H9 (cell line): Measurements from ENCODE around the gene C11orf24. TPM values are rescaled to one million over a fixed set of nuclear protein-coding genes. Genes with fewer than 3 reads are reported as not detected.

Source experiments
- DNase-seq: peaks from one replicate; pipeline ENCODE4 v3.0.0-alpha.2; 2017
- H2AFZ ChIP-seq: one replicate; pipeline ENCODE4 v1.6.1; 2013; ENCODE audit warnings: mild to moderate bottlenecking, low read length, control low read depth, moderate library complexity
- H2AK5ac ChIP-seq: 2 replicates; pipeline ENCODE4 v1.6.1; 2013; ENCODE audit warnings: low read length, control low read depth, mixed read lengths; ENCODE audit not compliant: insufficient read length
- H2BK120ac ChIP-seq: one replicate; pipeline ENCODE4 v1.6.1; 2013; ENCODE audit warnings: low read depth, mild to moderate bottlenecking, low read length, control low read depth, inconsistent platforms; ENCODE audit not compliant: poor library complexity, severe bottlenecking
- H2BK12ac ChIP-seq: 2 replicates; pipeline ENCODE4 v1.6.1; 2013; ENCODE audit warnings: low read length, control low read depth, mixed read lengths, low read depth; ENCODE audit not compliant: insufficient read length
- H2BK15ac ChIP-seq: 2 replicates; pipeline ENCODE4 v1.6.1; 2013; ENCODE audit warnings: low read depth, low read length, control low read depth
- H2BK20ac ChIP-seq: one replicate; pipeline ENCODE4 v1.6.1; 2013; ENCODE audit warnings: low read depth, mild to moderate bottlenecking, low read length, control low read depth, inconsistent platforms; ENCODE audit not compliant: poor library complexity, severe bottlenecking
- H2BK5ac ChIP-seq: 2 replicates; pipeline ENCODE4 v1.6.1; 2013; ENCODE audit warnings: low read length, control low read depth, mixed read lengths; ENCODE audit not compliant: insufficient read length
- H3K14ac ChIP-seq: 2 replicates; pipeline ENCODE4 v1.6.1; 2013; ENCODE audit warnings: low read length, control low read depth; ENCODE audit not compliant: insufficient read depth
- H3K18ac ChIP-seq: 2 replicates; pipeline ENCODE4 v1.6.1; 2013; ENCODE audit warnings: low read depth, mild to moderate bottlenecking, mixed read lengths, low read length, control low read depth; ENCODE audit not compliant: insufficient read length
- H3K23ac ChIP-seq: 2 replicates; pipeline ENCODE4 v1.6.1; 2013; ENCODE audit warnings: low read length, control low read depth, mixed read lengths, low read depth; ENCODE audit not compliant: insufficient read length
- H3K23me2 ChIP-seq: 2 replicates; pipeline ENCODE4 v1.6.1; 2013; ENCODE audit warnings: low read depth, mild to moderate bottlenecking, mixed read lengths, low read length, control low read depth; ENCODE audit not compliant: insufficient read length, poor library complexity, severe bottlenecking
- H3K27ac ChIP-seq: 2 replicates; pipeline ENCODE4 v1.5.1; 2013; ENCODE audit warnings: low read length, control low read depth, mixed read lengths, low read depth; ENCODE audit not compliant: insufficient read length
- H3K27me3 ChIP-seq: 2 replicates; pipeline ENCODE4 v1.6.1; 2013; ENCODE audit warnings: low read length, control low read depth, inconsistent platforms; ENCODE audit not compliant: insufficient read depth
- H3K4ac ChIP-seq: 2 replicates; pipeline ENCODE4 v1.6.1; 2013; ENCODE audit warnings: low read depth, mild to moderate bottlenecking, control low read depth, inconsistent platforms, low read length, moderate library complexity
- H3K4me1 ChIP-seq: 2 replicates; pipeline ENCODE4 v1.6.1; 2013; ENCODE audit warnings: low read length, control low read depth, inconsistent platforms; ENCODE audit not compliant: insufficient read depth
- H3K4me2 ChIP-seq: 2 replicates; pipeline ENCODE4 v1.6.1; 2013; ENCODE audit warnings: low read length, control low read depth, mixed read lengths; ENCODE audit not compliant: insufficient read length, insufficient read depth
- H3K56ac ChIP-seq: 2 replicates; pipeline ENCODE4 v1.6.1; 2013; ENCODE audit warnings: low read depth, mild to moderate bottlenecking, mixed read lengths, low read length, control low read depth; ENCODE audit not compliant: insufficient read length
- H3K79me1 ChIP-seq: 2 replicates; pipeline ENCODE4 v1.6.1; 2013; ENCODE audit warnings: low read depth, mild to moderate bottlenecking, moderate library complexity, low read length, control low read depth, inconsistent platforms; ENCODE audit not compliant: insufficient read depth, poor library complexity, severe bottlenecking
- H3K79me2 ChIP-seq: 2 replicates; pipeline ENCODE4 v1.6.1; 2013; ENCODE audit warnings: low read length, control low read depth, inconsistent platforms; ENCODE audit not compliant: insufficient read depth
- H3K9ac ChIP-seq: 2 replicates; pipeline ENCODE4 v1.6.1; 2013; ENCODE audit warnings: low read length, control low read depth, mixed read lengths; ENCODE audit not compliant: insufficient read length; ENCODE audit errors: extremely low read depth
- H3K9me3 ChIP-seq: one replicate; pipeline ENCODE4 v1.6.1; 2013; ENCODE audit warnings: low read depth, low read length, inconsistent platforms; ENCODE audit not compliant: control insufficient read depth
- H3T11ph ChIP-seq: one replicate; pipeline ENCODE4 v1.6.1; 2013; ENCODE audit warnings: mild to moderate bottlenecking, low read length, control low read depth, inconsistent platforms
- H4K20me1 ChIP-seq: one replicate; pipeline ENCODE4 v1.6.1; 2013; ENCODE audit not compliant: control insufficient read depth, insufficient read length, insufficient read depth
- H4K5ac ChIP-seq: 2 replicates; pipeline ENCODE4 v1.6.1; 2013; ENCODE audit warnings: low read depth, mild to moderate bottlenecking, mixed read lengths, low read length, control low read depth; ENCODE audit not compliant: insufficient read length
- H4K8ac ChIP-seq: replicated peaks from 2 replicates; pipeline ENCODE4 v1.6.1; 2013; ENCODE audit warnings: low read length, control low read depth, mixed read lengths, low read depth; ENCODE audit not compliant: insufficient read length
- H4K91ac ChIP-seq: 2 replicates; pipeline ENCODE4 v1.6.1; 2013; ENCODE audit warnings: low read depth, mild to moderate bottlenecking, moderate library complexity, mixed read lengths, low read length, control low read depth; ENCODE audit not compliant: insufficient read length
- H3K27ac Mint-ChIP-seq, 3 experiments: 2 replicates in 2 of 3; 3 replicates in 1 of 3; pipeline ENCODE4 v1.8.0; 2020 to 2021; ENCODE audit warnings: mixed read lengths in 3 of 3, mild to moderate bottlenecking in 1 of 3, moderate library complexity in 1 of 3
- H3K27me3 Mint-ChIP-seq: 2 replicates; pipeline ENCODE4 v1.8.0; 2021; ENCODE audit warnings: low read depth, mild to moderate bottlenecking, moderate library complexity, mixed read lengths
- H3K36me3 Mint-ChIP-seq, 3 experiments: 2 replicates in 2 of 3; 3 replicates in 1 of 3; pipeline ENCODE4 v1.8.0; 2020 to 2021; ENCODE audit warnings: low read depth in 3 of 3, mixed read lengths in 3 of 3; ENCODE audit not compliant: insufficient read depth in 1 of 3
- H3K4me1 Mint-ChIP-seq, 2 experiments: 2 replicates each; pipeline ENCODE4 v1.8.0; 2020; ENCODE audit warnings: mixed read lengths in 2 of 2
- H3K4me3 Mint-ChIP-seq, 2 experiments: 2 replicates in 1 of 2; 3 replicates in 1 of 2; pipeline ENCODE4 v1.8.0; 2020 to 2021; ENCODE audit warnings: mild to moderate bottlenecking in 2 of 2, mixed read lengths in 2 of 2, moderate library complexity in 1 of 2
- H3K9me3 Mint-ChIP-seq, 2 experiments: 2 replicates in 1 of 2; 3 replicates in 1 of 2; pipeline ENCODE4 v1.8.0; 2020; ENCODE audit warnings: mild to moderate bottlenecking in 2 of 2, mixed read lengths in 2 of 2, moderate library complexity in 1 of 2
- CTCF ChIP-seq: fragments of 200-600 bp; sonication (generic); conservative IDR thresholded peaks from 3 replicates; pipeline ENCODE4 v1.8.0; 2021; ENCODE audit warnings: antibody characterized with exemption, mild to moderate bottlenecking
- WGBS: extraction: QIAGEN DNeasy Blood & Tissue Kit; methylation state at CpG from one replicate; pipeline ENCODE4 v1.1.7; 2013; ENCODE audit warnings: missing lambda C conversion rate, low lambda C conversion rate, mixed read lengths; ENCODE audit not compliant: insufficient read length; ENCODE audit errors: extremely low coverage; 5-methylcytosine and 5-hydroxymethylcytosine counted together
- total RNA-seq: library from RNA; stranded (reverse); gene quantifications from 2 replicates; pipeline ENCODE4 v1.2.1, GENCODE V29; 2021

The C11orf24 gene
- total RNA-seq, 1 experiment from 2014 or later: 46.8 TPM

GRCh38 chr11:68303083-68303482 lies 31.3 kb upstream of the C11orf24 start:
- no peak overlapping the region for H3K4me3 Mint-ChIP-seq
- no peak overlapping the region for H2AFZ ChIP-seq
- H3K23ac ChIP-seq: no peak overlapping the region
- H4K8ac ChIP-seq: no peak overlapping the region
- no peak overlapping the region for H3K27ac Mint-ChIP-seq
- H3K18ac ChIP-seq: no peak overlapping the region
- H3K4me1 Mint-ChIP-seq: peaks cover 0 to 2% of the 10 kb centered on the region in 2 experiments; a peak in 1 of 4 replicates
- H3K79me2 ChIP-seq: no peaks in the 10 kb centered on the region
- H3K4me1 ChIP-seq: no peaks in the 10 kb centered on the region
- no peak overlapping the region for H3T11ph ChIP-seq
- H2BK20ac ChIP-seq: no peak overlapping the region
- H2BK120ac ChIP-seq: no peak overlapping the region
- H3K14ac ChIP-seq: no peak overlapping the region
- WGBS: no CpG with 5 or more reads among the region's 2 CpGs
- no peak overlapping the region for H4K91ac ChIP-seq
- H3K27me3 ChIP-seq: no peaks in the 10 kb centered on the region
- H2BK12ac ChIP-seq: no peak overlapping the region
- H3K56ac ChIP-seq: no peak overlapping the region
- H3K23me2 ChIP-seq: no peaks in the 10 kb centered on the region
- no peak for TF ChIP-seq CTCF
- peaks cover 10 to 21% (median 14%) of the 10 kb centered on the region in 3 experiments for H3K36me3 Mint-ChIP-seq
- H3K9me3 Mint-ChIP-seq: peaks cover 21 to 26% of the 10 kb centered on the region in 2 experiments
- no peaks in the 10 kb centered on the region for H3K79me1 ChIP-seq
- H3K27me3 Mint-ChIP-seq: peaks cover 7% of the 10 kb centered on the region
- no peak overlapping the region for H4K5ac ChIP-seq
- no peak for DNase-seq
- no peak overlapping the region for H2AK5ac ChIP-seq
- no peak overlapping the region for H3K9ac ChIP-seq
- H3K9me3 ChIP-seq: peaks cover 5% of the 10 kb centered on the region
- H4K20me1 ChIP-seq: no peaks in the 10 kb centered on the region
- no peak overlapping the region for H3K4me2 ChIP-seq
- no peak overlapping the region for H3K4ac ChIP-seq
- no peak overlapping the region for H3K27ac ChIP-seq
- no peak overlapping the region for H2BK5ac ChIP-seq
- H2BK15ac ChIP-seq: no peak overlapping the region
